SK-N-SH (cell line): Measurements from ENCODE around the gene TRPM3.

ENCODE experiments used
- CHD2 ChIP-seq: fragments of 150-350 bp; IDR thresholded peaks from 2 replicates; pipeline ENCODE4 v1.6.1; 2018; ENCODE audit warnings: low read length; ENCODE audit not compliant: partially characterized antibody
- CTCF ChIP-seq: fragments of 200-600 bp; sonication (generic); IDR thresholded peaks from 2 replicates; pipeline ENCODE4 v1.6.1; 2017; ENCODE audit warnings: antibody characterized with exemption, mild to moderate bottlenecking, moderate library complexity
- EP300 ChIP-seq, 2 experiments: IDR thresholded peaks; 2 replicates each; pipeline versions ENCODE4 v1.4.0 to v1.6.1; 2012; ENCODE audit warnings: borderline replicate concordance in 1 of 2, low read depth in 1 of 2, low read length in 1 of 2
- GABPA ChIP-seq: IDR thresholded peaks from 2 replicates; pipeline ENCODE4 v1.4.0; 2012; ENCODE audit warnings: low read depth, mild to moderate bottlenecking
- GATA2 ChIP-seq: sonication (generic); formaldehyde crosslinking; IDR thresholded peaks from 2 replicates; pipeline ENCODE4 v1.5.0; 2020; ENCODE audit warnings: mild to moderate bottlenecking, missing genetic modification reagents
- MAX ChIP-seq: IDR thresholded peaks from 2 replicates; pipeline ENCODE4 v1.4.0; 2012; ENCODE audit warnings: low read depth
- POLR2AphosphoS5 ChIP-seq: IDR thresholded peaks from 2 replicates; pipeline ENCODE4 v1.6.1; 2012; ENCODE audit warnings: low read depth, low read length
- RAD21 ChIP-seq: IDR thresholded peaks from 2 replicates; pipeline ENCODE4 v1.6.1; 2012; ENCODE audit warnings: mild to moderate bottlenecking, low read length
- RFX5 ChIP-seq: IDR thresholded peaks from 2 replicates; pipeline ENCODE4 v1.6.1; 2012; ENCODE audit warnings: mild to moderate bottlenecking, improper control_type of control experiment, low read length
- SIN3A ChIP-seq: IDR thresholded peaks from 2 replicates; pipeline ENCODE4 v1.6.1; 2012; ENCODE audit warnings: low read depth, mild to moderate bottlenecking, low read length, moderate library complexity, borderline replicate concordance
- TCF12 ChIP-seq: IDR thresholded peaks from 2 replicates; pipeline ENCODE4 v1.4.0; 2012
- TF ChIP-seq, protein P1 (sequence below): fragments of 150-350 bp; IDR thresholded peaks from 2 replicates; pipeline ENCODE4 v1.6.1; 2017; ENCODE audit warnings: antibody characterized with exemption, low read length, low read depth, borderline replicate concordance

DNA sequence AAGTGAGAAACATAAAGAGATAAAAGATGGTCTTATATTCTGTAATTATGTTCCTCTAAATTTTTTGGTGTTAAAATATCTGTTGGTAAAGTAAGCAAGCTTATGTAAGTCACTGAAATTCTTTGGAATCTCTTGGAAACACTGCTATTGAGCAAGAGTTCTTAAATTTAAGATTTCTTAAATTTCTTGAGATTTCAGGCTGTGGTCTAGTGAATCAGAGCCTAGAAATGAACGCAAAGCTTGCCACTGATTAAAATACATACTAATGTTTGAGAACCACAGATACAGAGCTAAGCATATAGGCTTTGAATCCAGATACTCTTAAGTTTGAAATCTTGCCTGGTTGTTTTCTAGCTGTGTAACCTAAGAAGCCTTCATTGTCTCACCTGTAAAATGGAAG, 133.4 kb downstream of the TRPM3 start:
- TF ChIP-seq RAD21 = no peak
- TF ChIP-seq CHD2 = no peak
- no peak for TF ChIP-seq CTCF
- no peak for TF ChIP-seq GABPA
- TF ChIP-seq, protein P1, sequence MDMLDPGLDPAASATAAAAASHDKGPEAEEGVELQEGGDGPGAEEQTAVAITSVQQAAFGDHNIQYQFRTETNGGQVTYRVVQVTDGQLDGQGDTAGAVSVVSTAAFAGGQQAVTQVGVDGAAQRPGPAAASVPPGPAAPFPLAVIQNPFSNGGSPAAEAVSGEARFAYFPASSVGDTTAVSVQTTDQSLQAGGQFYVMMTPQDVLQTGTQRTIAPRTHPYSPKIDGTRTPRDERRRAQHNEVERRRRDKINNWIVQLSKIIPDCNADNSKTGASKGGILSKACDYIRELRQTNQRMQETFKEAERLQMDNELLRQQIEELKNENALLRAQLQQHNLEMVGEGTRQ = no peak
- no peak for TF ChIP-seq RFX5
- no peak for TF ChIP-seq TCF12
- no peak for TF ChIP-seq SIN3A
- TF ChIP-seq POLR2AphosphoS5 = no peak
- no peak for TF ChIP-seq GATA2
- TF ChIP-seq EP300 (IDR thresholded peaks at IDR 0.05; ENCODE audit: borderline replicate concordance in 1 of 2, low read depth in 1 of 2, low read length in 1 of 2) = no peak
- TF ChIP-seq MAX = no peak
